HL-60 (cell line): Measurements from ENCODE around the gene B3GALT4.

ENCODE experiments used
- CTCF ChIP-seq: IDR thresholded peaks from one replicate; pipeline ENCODE4 v1.5.1; 2011; ENCODE audit warnings: low read length, control low read depth, inconsistent platforms; ENCODE audit not compliant: insufficient read depth
- GABPA ChIP-seq: IDR thresholded peaks from 2 replicates; pipeline ENCODE4 v1.6.1; 2012; ENCODE audit warnings: low read depth
- POLR2AphosphoS5 ChIP-seq: IDR thresholded peaks from 2 replicates; pipeline ENCODE4 v1.6.1; 2012; ENCODE audit warnings: low read depth
- REST ChIP-seq: IDR thresholded peaks from 2 replicates; pipeline ENCODE4 v1.6.1; 2012; ENCODE audit warnings: low read depth; ENCODE audit not compliant: insufficient replicate concordance
- SPI1 ChIP-seq: IDR thresholded peaks from 2 replicates; pipeline ENCODE4 v1.6.1; 2012; ENCODE audit warnings: low read depth, mild to moderate bottlenecking, borderline replicate concordance

GRCh38 chr6:33288921-33289783, 12.2 kb downstream of the B3GALT4 start, which contains the start of the genes PFDN6 and WDR46:
- no peak for TF ChIP-seq CTCF
- TF ChIP-seq REST: no peak
- peak; percentile 98 for TF ChIP-seq GABPA
- peak; percentile 14; the same call in 1 of the 2 replicates for TF ChIP-seq POLR2AphosphoS5
- TF ChIP-seq SPI1: peak; percentile 47; the same call in 1 of the 2 replicates
